Rectal smooth muscle tissue (tissue), 1 donor: ENCODE data around the gene BCL3.

ENCODE experiments used
- H3K27ac ChIP-seq: one replicate; pipeline ENCODE4 v1.7.0; 2013; ENCODE audit warnings: low read depth, low read length, inconsistent platforms
- H3K27me3 ChIP-seq: one replicate; pipeline ENCODE4 v1.7.0; 2013; ENCODE audit warnings: low read length; ENCODE audit not compliant: control insufficient read depth, insufficient read depth
- H3K36me3 ChIP-seq: one replicate; pipeline ENCODE4 v1.7.0; 2013; ENCODE audit warnings: low read length; ENCODE audit not compliant: control insufficient read depth, insufficient read depth
- H3K4me1 ChIP-seq: one replicate; pipeline ENCODE4 v1.7.0; 2013; ENCODE audit warnings: low read length; ENCODE audit not compliant: control insufficient read depth, insufficient read depth
- H3K4me3 ChIP-seq: one replicate; pipeline ENCODE4 v1.7.0; 2013; ENCODE audit warnings: low read length
- H3K9ac ChIP-seq: one replicate; pipeline ENCODE4 v1.7.0; 2013; ENCODE audit warnings: low read length

Gene BCL3

DNA sequence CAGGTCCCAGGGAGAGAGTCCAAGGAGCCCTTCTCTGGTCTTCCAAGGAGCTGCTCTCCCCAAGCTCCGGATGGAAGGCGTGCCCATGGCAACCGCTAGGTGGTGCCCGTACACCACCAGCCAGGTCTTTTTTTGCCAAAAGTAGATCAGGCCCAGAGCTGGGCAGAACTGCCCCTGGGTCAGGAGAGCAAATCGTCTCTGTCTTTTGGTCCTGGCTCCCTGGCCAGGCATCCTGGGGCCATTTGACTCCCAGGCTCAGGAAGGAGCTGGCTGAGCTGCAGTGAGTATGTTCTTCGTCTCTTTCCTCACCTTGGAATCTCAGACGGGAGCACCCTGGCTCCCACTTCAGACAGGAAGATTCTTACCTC is 24.6 kb upstream of the BCL3 start:
- peak overlapping the region; percentile 45 for H3K4me3 ChIP-seq
- H3K36me3 ChIP-seq = no peaks in the 10 kb centered on the region
- H3K27ac ChIP-seq = no peak overlapping the region
- no peak overlapping the region for H3K9ac ChIP-seq
- H3K27me3 ChIP-seq = peaks cover 2% of the 10 kb centered on the region
- peaks cover 7% of the 10 kb centered on the region for H3K4me1 ChIP-seq

DNA sequence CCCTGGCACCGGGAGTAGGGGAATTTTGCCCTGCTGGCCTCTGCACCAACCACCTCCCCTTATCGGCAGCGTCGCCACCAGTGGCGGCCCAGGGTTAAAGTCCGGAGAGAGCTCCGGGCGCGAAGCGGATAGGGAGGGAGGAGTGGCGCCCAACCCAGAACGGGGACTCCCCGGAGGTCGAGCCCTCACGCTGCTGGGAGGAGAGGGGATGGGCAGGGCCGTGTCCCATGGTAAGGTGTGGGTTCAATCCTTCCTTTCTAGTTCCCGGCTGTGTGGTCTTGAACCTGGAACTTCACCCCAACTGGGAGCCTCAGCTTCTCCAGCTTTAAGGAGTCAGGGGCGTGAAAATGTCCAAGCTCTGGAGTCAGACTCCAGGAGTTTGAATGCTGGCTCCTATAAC is 23.3 kb upstream of the BCL3 start:
- Histone ChIP-seq H3K9ac (no peak overlapping the region), H3K27me3 (no peaks in the 10 kb centered on the region), H3K27ac (no peak overlapping the region), H3K4me3 (no peak overlapping the region), H3K36me3 (no peaks in the 10 kb centered on the region), H3K4me1 (peaks cover 3% of the 10 kb centered on the region)

DNA sequence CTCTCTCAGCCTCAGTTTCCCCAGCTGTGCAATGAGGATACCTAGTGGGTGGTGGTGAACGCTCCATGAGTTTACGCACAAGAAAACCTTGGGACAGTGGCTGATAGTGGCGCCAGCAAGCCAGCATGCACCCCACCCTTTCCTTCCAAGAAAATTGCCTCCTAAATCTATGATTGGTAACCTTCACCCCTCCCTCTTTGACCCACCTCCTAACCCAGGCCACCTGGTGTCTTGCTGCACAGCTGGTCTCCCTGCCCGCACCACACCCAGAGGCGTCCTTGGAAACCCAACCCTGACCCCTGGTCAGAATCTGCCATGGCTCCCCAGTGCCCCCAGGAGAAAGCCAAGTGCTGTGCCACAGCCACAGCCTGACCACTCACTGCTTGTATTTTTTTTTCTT is 22.8 kb upstream of the BCL3 start:
- H3K36me3 ChIP-seq = no peaks in the 10 kb centered on the region
- peaks cover 3% of the 10 kb centered on the region for H3K4me1 ChIP-seq
- no peaks in the 10 kb centered on the region for H3K27me3 ChIP-seq
- no peak overlapping the region for H3K4me3 ChIP-seq
- H3K27ac ChIP-seq = no peak overlapping the region
- no peak overlapping the region for H3K9ac ChIP-seq

DNA sequence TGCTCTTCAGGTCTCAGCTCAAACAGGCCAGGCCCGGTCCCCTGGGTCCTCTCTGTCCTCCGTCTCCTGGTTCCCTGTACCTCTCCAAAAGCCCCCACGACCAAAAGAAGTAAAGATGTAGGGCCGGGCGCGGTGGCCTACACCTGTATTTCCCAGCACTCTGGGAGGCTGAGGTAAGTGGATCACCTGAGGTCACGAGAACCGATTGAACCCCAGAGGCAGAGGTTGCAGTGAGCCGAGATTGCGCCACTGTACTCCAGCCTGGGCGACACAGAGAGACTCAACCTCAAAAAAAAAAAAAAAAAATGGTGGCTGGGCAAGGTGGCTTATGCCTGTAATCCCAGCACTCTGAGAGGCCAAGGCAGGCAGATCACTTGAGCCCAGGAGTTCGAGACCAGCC is 22.0 kb upstream of the BCL3 start:
- Histone ChIP-seq H3K36me3 (no peaks in the 10 kb centered on the region), H3K4me3 (no peak overlapping the region), H3K27me3 (no peaks in the 10 kb centered on the region), H3K27ac (no peak overlapping the region), H3K4me1 (peaks cover 3% of the 10 kb centered on the region), H3K9ac (no peak overlapping the region)

DNA sequence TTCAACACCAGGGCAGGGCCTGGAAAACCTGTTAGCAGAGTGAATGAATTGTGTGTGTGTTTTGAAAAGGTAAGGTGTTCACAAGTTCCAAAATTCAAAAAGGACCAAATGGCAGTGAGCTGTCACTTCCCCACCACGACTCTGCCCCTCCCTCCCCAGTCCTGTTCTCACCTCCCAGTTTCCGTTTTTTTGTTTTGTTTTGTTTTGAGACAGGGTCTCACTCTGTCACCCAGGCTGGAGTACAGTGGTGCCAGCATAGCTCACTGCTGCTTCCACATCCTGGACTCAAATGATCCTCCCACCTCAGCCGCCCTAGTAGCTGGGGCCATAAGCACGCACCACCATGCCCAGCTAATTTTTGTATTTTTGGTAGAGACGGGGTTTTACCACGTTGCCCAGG is 20.3 kb upstream of the BCL3 start:
- H3K27me3 ChIP-seq = no peaks in the 10 kb centered on the region
- peaks cover 3% of the 10 kb centered on the region for H3K4me1 ChIP-seq
- H3K9ac ChIP-seq = no peak overlapping the region
- no peak overlapping the region for H3K27ac ChIP-seq
- no peak overlapping the region for H3K4me3 ChIP-seq
- no peaks in the 10 kb centered on the region for H3K36me3 ChIP-seq

DNA sequence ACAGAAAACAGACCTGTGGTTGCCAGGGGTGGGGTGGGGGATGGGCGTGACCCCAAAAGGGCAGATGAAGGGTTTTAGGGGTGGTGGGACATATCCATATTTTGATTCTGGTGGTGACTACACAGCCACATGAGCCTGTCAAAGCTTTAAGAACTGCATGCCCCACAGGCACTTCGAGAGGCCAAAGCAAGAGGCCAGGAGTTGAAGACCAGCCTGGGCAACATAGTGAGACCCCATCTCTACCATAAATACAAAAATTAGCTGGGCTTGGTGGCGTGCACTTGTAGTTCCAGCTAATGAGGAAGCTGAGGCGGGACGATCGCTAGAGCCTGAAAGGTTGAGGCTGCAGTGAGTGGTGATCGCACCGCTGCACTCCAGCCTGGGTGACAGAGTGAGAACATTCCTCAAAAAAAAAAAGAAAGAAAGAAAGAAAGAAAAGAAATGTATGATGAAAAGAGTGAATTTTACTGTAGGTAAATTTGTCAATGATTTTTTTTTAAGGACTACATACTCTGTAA is 18.9 kb upstream of the BCL3 start:
- Histone ChIP-seq H3K36me3 (no peaks in the 10 kb centered on the region), H3K27me3 (no peaks in the 10 kb centered on the region), H3K27ac (no peak overlapping the region)

DNA sequence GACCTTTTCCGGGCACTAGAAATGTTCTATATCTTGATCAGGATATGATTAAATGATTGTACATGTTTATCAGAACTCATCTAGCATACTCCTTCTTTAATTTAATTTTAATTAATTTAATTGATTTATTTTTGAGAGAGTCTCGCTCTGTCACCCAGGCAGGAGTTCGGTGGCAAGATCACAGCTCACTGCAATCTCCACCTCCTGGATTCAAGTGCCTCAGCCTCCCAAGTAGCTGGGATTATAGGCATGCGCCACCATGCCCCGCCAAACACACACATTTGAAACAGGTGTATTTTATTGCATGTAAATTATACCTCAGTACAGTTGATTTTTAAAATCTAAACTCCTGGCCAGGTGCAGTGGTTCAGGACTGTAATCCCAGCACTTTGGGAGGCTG is 17.4 kb upstream of the BCL3 start:
- no peak overlapping the region for H3K27ac ChIP-seq
- no peak overlapping the region for H3K9ac ChIP-seq
- no peaks in the 10 kb centered on the region for H3K36me3 ChIP-seq
- H3K4me3 ChIP-seq = no peak overlapping the region
- H3K4me1 ChIP-seq = no peaks in the 10 kb centered on the region
- H3K27me3 ChIP-seq = no peaks in the 10 kb centered on the region

More for the DNA sequence above, 18.9 kb upstream of the BCL3 start:
- Histone ChIP-seq H3K4me1 (no peaks in the 10 kb centered on the region), H3K4me3 (no peak overlapping the region), H3K9ac (no peak overlapping the region)

DNA sequence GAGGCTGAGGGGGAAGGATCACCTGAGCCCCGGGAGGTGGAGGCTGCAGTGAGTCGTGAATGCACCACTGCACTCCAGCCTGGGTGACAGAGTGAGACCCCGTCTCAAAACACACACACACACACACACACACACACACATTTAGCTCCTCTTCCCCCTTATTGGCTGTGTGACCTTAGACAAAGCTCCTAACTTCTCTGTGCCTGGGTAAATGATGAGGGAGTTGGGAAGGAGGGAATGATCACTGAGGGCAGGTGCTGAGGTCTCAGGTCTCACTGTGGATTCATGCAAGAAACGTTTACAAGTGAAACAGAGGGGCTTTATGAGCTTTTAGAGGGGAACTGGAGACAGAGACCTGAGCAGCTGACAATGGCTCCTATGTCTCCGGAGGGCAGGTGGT is 16.9 kb upstream of the BCL3 start:
- no peak overlapping the region for H3K9ac ChIP-seq
- H3K36me3 ChIP-seq = no peaks in the 10 kb centered on the region
- no peaks in the 10 kb centered on the region for H3K4me1 ChIP-seq
- no peaks in the 10 kb centered on the region for H3K27me3 ChIP-seq
- no peak overlapping the region for H3K4me3 ChIP-seq
- no peak overlapping the region for H3K27ac ChIP-seq

DNA sequence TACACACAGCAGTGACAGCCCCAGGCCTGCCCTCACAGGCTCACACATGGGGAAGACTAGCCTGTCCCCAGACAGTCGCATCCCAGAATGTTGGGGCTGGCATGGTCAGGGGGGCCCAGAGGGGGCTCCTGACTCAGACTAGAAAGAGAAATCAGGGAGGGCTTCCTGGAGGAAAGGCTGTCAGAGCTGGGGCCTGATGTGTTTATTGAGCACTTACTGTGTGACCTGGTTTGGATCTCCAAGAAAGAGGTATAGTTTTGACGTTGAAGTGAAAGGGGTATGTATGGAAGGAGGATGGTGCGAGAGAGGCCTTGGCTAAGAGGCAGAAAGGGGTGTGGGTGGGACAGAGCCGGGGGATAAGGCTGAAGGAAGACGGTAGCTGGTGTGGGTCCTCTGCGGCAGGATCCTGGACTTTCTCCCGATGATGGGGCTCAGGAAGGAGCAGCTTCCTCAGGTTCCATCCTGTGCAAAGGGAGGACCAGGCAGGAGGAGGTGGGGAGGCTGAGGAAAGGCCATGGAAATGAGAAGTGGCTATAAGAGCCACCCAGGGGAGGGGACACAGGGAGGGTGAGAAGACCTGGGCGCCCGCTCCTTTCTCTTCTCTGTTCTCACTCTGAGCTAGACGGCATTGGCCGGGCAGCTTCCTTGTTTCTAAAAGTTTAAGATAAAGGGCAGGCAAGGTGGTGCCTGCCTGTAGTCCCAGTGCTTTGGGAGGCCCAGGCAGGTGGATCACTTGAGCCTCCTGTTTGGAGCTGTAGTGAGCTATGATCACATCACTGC is 16.1 kb upstream of the BCL3 start:
- Histone ChIP-seq H3K36me3 (no peaks in the 10 kb centered on the region), H3K27ac (no peak overlapping the region), H3K27me3 (no peaks in the 10 kb centered on the region), H3K4me3 (no peak overlapping the region), H3K4me1 (no peaks in the 10 kb centered on the region), H3K9ac (no peak overlapping the region)

DNA sequence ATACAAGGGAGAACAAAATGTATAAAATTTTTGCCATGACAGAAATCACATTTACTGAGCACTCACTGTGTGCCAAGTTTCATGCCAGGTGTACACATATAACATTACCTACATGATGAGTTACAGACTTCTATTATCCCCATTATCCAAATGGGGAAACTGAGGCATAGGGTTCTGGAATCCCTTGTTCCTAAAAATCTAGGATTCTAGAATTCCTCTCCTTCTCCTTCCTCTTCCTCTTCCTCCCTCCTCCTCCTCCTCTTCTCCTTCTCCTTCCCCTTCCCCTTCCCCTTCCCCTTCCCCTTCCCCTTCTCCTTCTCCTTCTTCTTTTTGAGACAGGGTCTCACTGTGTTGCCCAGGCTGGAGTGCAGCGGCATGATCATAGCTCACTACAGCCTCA is 14.2 kb upstream of the BCL3 start:
- Histone ChIP-seq H3K4me3 (no peak overlapping the region), H3K27ac (no peak overlapping the region), H3K27me3 (no peaks in the 10 kb centered on the region), H3K9ac (no peak overlapping the region), H3K4me1 (no peaks in the 10 kb centered on the region), H3K36me3 (no peaks in the 10 kb centered on the region)

DNA sequence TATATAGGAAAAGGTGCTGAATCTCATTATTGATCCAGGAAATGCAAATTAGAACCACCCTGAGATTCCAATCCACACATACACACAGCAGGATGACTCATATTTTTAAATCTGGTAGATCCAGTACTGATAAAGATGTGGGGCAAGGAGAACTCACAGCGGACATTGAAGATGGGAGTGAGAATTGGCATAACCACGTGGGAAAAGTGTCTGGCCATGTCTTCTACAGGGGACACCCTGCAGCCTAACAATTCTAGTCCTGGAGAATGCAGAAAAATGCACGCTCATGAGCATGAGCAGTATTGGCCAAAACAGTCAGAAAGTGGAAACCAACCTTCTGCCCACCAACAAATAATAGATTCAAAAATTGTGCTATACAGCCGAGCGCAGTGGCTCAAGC is 13.5 kb upstream of the BCL3 start:
- Histone ChIP-seq H3K4me1 (no peaks in the 10 kb centered on the region), H3K27ac (no peak overlapping the region), H3K4me3 (no peak overlapping the region), H3K36me3 (no peaks in the 10 kb centered on the region), H3K9ac (no peak overlapping the region), H3K27me3 (no peaks in the 10 kb centered on the region)

DNA sequence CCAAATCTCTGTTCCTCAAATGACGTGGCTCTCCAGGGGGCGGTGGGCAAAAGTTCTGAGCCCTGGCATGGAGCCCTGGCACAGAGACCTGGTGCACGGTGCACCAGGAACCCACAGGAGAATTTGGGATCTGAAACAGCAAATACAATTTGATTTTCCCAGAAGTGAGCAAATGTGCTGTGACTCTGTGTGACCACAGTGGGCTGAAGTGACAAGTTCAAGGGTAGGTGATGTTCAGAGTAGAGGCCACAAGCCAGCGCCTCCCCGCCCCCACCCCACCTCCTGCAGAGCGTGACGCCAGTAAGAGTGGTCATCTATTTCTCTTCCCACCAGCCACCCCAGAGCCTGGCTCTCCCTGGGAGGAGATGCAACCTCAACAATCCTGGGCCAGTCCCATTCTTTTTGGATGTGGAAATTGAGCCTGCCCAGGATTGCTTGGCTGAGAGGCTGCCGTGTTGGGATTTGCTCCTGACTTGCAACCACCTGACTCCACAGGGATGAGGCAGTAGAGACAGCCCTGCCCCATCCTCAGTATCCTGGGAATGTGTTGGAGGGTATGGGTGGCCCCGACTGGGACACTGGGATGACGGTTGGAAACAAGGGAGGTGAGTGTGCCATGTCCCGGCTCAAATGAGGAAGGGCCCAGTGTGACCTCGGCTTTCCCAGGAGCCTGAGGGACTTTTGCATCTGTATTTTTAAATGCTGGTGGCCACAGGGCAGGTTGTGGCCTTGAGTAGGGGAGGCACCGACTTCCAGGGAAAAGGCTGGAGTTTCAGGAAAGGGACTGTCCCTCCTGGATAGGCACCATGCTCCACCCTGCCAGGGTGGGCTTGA is 11.1 kb upstream of the BCL3 start:
- Histone ChIP-seq H3K9ac (no peak overlapping the region), H3K27ac (no peak overlapping the region), H3K27me3 (no peaks in the 10 kb centered on the region), H3K36me3 (no peaks in the 10 kb centered on the region), H3K4me1 (peaks cover 11% of the 10 kb centered on the region), H3K4me3 (no peak overlapping the region)
